Right lobe of liver (tissue), 4 donors: ENCODE data around the gene MUC13.

Experiments used
- POLR2A ChIP-seq: fragments of 450-650 bp; IDR thresholded peaks from one replicate; pipeline ENCODE4 v1.6.1; 2017; ENCODE audit warnings: antibody characterized with exemption, mild to moderate bottlenecking
- TF ChIP-seq, protein P1 (sequence below), 4 donors: fragments of 200-600 bp in 3 of 4; fragments of 450-650 bp in 1 of 4; IDR thresholded peaks; one replicate each; pipeline versions ENCODE4 v1.5.1 to v1.8.0; 2016 to 2022; ENCODE audit warnings: antibody characterized with exemption in 4 of 4, mild to moderate bottlenecking in 2 of 4
- donor health status: DM: no; HTN: no; CAD: no.
- donor health status: DM: no; HTN: no; CAD: no.
- donor health status: DM: no; HTN: yes; CAD: no.

- TF ChIP-seq, protein P1, sequence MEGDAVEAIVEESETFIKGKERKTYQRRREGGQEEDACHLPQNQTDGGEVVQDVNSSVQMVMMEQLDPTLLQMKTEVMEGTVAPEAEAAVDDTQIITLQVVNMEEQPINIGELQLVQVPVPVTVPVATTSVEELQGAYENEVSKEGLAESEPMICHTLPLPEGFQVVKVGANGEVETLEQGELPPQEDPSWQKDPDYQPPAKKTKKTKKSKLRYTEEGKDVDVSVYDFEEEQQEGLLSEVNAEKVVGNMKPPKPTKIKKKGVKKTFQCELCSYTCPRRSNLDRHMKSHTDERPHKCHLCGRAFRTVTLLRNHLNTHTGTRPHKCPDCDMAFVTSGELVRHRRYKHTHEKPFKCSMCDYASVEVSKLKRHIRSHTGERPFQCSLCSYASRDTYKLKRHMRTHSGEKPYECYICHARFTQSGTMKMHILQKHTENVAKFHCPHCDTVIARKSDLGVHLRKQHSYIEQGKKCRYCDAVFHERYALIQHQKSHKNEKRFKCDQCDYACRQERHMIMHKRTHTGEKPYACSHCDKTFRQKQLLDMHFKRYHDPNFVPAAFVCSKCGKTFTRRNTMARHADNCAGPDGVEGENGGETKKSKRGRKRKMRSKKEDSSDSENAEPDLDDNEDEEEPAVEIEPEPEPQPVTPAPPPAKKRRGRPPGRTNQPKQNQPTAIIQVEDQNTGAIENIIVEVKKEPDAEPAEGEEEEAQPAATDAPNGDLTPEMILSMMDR (IDR thresholded peaks at IDR 0.05), result no peak
- TF ChIP-seq POLR2A, result no peak
Observed at GRCh38 chr3:124881976-124882697, 52.4 kb downstream of the MUC13 start.
